ENCODE data around the gene TSPAN14.

TSPAN14 gene

DNA sequence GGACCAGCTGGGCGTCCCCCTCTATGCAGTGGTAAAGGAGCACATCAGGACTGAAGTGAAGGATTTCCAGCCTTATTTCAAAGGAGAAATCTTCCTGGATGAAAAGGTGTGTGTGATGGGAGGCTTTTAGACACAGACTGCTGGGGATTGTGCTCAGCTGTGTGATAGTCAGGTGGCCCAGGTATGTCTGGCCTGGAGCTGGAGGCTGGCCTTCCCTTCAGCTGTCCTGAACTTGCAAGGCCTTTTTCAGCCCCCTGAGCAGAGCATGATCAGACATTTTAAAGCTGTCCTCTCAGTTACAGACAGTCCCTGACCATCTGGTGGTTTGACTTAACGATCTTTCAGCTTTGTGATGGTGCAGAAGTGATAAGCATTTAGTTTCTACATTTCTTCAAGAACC, 28.2 kb upstream of the TSPAN14 start:
- FAIRE-seq = no peak

- no peak for FAIRE-seq
Measured at GRCh38 chr10:80427541-80427940, 26.6 kb upstream of the TSPAN14 start.

- FAIRE-seq = no peak
Measured at GRCh38 chr10:80429521-80429973, 24.6 kb upstream of the TSPAN14 start.

DNA sequence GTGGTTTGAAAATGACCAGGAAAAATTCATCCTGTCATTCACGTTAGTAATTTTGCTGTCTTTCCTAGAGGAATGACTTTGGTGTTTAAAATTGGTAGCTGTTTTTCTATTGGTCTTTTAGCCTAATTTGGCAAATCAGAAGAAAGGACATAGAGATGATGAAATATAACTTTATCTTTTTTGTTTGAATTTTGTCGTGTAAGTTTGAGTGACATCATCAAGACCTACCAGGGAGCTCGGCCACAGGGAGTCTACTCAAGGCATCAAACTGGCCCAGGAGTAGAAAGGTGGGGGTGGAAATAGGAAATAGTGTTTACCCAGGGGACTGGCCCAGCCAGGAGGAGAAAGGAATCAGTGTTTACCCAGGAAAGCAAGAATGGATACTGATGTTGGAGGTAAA, 21.0 kb upstream of the TSPAN14 start:
- FAIRE-seq = no peak

- FAIRE-seq = no peak
Measured at GRCh38 chr10:80436446-80437098, 17.5 kb upstream of the TSPAN14 start.

DNA sequence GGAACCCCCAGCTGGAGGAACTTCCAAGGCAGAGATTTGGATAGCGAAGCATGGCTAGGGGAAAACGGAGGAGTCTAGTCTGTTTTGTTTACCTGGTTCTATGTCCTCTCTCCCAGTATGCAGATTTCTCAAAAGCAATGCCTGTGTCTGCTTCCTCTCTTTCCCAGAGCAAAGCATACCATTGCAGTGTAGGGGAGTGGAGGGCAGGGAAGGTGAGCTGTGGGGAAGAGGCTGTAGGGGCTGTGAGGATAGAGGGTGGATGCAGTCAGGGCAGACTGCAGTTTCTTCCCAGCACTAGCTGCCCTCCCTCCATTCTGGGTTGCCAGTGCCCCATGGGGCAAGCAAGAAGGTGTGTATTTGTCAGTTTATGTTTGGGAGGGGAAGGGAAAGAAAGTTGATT, 16.9 kb upstream of the TSPAN14 start:
- no peak for FAIRE-seq

- FAIRE-seq = no peak
Measured at GRCh38 chr10:80441831-80442230, 12.3 kb upstream of the TSPAN14 start.

DNA sequence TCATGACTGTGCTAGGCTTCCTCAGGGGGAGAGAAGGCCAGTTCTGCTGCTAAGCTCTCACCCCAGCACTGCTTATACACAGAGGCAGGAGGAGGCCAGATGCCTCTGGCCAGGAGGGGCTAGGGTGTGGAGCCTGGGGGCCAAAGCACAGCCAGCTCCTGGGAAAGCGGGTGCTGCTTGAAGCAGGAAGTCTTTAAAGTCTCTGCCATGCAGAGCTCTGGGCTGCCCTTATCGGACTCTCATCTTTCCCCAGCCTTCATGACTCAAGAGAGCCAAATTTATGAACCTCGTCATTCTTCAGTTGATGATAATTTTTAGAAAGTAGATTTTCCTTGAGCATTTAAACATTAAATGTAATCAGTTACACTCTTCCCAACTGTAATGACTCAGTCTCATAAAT, 11.2 kb upstream of the TSPAN14 start:
- FAIRE-seq = no peak

- no peak for FAIRE-seq
Measured at GRCh38 chr10:80443531-80443974, 10.6 kb upstream of the TSPAN14 start.

GRCh38 chr10:80444124-80444523, 10.0 kb upstream of the TSPAN14 start:
- FAIRE-seq = no peak

DNA sequence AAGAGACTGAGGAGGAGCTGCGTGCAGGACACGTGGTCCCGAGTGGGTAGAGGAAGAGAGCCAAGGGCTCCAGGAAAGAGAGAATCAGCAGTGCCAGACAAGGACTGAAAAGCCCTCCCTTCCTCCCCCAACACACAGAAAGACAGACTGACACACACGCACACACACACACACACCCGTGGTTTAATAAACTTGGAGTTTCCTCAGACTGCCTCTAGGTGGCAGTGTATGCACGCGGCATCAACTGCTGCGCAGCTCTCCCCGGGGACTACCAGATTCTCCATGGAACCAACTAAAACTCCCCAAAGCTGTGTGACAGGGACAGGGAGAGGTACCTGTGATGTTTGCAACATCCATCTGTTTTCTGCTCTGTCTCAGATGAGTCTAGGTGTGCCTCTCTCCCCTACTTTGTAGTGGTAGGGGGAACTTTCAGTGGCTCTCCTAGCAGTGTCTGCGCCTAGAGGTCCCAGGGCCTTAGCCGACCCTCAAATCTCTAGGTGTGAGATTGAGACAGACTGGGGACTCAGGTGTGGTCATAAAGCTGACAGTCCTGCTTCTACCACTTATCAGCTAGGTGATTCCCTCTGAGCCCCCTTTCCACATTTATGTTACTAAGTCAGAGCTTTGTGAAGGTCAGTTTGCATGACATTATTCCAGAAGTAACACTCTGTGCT, 9.3 kb upstream of the TSPAN14 start:
- no peak for FAIRE-seq

- FAIRE-seq = no peak
Measured at GRCh38 chr10:80447436-80448190, 6.5 kb upstream of the TSPAN14 start.

DNA sequence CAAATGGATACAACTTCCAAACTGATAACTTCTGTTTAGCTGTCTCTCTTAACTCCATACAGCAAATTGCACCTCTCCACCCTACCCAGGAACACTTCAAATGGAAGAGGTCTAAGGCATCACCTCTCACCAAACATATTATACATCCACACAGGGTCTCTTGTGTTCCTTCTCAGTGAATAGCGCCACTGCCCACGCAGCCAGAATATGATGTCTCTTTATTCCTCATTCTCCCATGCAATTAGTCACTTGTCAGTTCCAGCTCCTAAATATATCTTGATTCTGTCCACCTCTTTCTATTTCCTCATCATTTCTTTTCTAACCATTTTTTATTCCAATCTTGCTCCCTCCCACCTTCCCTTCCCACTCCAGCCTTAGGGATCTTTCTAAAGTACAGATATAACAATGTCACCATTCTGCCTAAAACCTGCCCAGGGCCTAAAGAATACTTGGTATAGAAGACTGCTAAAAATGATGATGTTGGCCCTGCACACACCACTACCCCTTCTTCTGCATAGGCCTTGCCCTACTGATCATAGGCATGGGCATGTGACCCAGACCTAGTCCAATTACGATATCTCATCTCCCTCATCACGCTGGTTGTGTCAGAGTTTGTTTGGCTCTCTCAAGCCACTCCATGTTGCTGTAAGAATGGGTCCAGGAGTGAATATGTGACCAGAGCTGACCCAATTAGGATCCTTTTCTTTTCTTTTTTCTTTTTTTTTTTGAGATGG, 5.7 kb upstream of the TSPAN14 start:
- no peak for FAIRE-seq

DNA sequence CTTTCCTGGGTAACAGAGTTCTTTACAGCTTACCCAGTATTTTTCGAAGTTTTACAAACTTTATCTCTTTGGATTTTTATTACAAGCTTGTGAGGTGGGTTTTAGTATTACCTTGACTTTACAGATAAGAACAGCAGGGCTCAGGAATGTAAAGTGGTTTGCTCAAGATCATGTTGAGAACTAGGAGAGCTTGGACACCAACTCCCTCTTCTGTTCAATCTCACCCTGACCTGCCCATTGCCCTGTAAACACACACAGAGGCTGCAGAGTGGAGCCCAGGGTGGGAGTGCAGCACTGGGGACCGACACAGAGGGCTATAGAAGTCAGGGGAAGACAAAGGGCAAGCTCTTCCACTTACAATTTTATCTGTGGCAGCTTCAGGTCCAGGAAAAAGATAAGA, 4.6 kb upstream of the TSPAN14 start:
- FAIRE-seq = no peak

DNA sequence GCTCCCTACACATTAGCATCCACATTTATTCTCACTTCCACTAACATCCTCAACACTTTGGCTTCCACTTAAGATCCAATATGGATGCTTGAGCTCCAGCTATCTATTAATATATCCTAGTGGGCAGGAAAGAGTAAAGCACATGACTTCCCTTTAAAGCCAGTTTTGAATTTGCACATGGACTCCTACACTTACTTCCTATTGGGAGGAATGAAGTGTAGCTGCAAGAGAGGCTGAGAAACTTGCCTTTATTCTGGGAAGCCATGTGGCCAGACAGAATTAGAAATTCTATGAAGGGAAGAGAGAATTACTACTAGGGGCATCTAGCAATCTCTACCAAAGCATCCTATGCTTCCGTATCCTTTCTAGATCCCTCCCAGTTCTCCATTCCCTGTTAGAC, 3.0 kb upstream of the TSPAN14 start:
- no peak for FAIRE-seq

GRCh38 chr10:80452069-80452468, 2.0 kb upstream of the TSPAN14 start:
- no peak for FAIRE-seq

DNA sequence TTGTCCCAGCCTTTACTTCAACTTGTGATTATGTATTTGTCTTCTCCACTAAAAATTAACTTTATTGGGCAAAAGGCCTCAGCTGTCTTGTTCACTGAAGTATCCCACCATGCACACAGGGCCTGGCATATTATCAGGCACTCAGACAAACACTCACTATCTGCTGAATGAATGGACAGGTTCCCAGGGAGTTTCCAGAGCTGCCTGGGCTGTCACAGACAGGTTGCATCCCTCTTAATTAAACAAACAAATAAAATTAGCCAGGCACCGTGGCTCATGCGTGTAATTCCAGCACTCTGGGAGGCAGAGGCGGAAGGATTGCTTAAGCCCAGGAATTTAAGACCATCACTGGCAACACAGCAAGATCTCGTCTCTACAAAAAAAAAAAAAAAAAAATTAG, 1.5 kb upstream of the TSPAN14 start:
- no peak for FAIRE-seq

DNA sequence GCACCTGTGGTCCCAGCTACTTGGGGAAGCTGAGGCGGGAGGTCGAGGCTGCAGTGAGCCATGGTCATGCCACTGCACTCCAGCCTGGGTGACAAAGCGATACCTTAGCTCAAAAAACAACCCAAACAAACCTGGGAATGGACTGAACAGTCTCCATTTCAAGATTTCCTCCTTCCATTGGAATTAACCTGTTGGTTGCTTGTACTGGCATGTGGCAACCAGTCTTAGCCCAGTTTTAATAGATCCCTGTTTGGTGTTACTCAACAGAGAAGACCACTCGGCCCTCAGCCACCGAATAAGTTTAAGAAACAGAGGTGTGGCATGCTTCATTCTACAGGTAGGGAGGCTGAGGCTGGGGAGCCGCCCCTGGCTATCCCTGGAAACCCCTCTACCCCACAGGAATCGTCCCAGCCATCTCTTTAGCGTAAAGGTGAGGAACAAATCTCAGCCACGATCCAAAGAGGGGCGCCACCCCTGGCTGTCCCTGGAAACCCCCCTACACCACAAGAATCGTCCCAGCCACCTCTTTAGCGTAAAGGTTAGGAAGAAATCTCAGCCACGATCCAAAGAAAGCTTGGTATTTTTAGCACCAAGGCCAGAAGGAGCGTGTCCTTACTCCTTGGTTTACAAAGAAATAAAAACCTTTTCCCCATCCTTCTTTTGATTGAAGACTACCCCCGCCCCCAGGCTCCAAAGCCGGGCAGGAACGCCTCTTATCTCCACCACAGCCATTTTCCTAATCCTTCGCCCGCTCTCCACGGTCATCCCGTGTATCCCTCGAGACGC, 861 bp upstream of the TSPAN14 start:
- no peak for FAIRE-seq

DNA sequence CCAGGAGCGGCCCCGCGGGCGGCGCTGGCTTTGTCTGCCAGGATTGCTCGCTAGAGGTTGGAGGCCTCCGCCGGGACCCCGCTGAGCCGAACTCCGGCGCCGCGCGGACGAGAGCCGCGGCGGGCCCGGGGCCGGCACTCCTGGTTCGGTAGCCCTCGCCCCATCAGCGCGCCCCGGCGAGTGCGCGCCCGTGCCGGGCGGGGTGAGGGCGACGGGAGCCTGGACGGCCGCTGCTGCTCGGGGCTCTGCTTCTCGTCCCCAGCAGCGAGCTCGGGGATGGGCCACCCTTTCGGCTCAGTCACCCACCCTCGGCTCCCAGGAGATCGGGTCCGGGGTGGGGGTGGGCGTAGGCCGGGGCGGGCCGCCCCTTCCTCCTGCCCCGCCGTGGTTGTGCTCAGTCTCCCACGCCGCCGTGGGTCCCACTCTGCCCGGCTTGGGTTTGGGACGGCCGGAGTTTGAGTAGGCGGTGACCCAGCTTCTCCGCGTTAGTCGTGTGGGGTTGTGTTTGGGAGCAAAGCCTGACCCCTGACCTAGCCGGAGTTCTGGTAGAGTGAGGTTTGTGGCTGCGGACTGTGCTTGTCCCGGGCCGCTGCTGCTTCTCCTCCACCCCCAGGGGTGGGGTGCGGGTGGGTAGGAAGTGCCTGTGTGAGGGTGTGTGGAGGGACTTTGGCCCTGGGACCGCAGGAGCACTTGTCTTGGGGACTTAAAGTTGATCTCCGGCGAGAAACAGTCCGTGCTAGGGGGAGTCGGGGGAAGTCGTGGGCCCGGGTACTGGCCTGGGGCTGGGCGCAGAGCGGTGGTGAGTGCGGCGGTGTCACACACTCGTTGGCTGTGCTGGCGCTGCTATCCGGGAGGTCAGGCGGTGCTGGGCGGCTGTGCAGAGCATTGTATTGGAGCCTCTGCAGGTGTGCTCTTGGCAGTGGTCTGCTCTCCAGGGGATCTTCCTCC, 677 bp downstream of the TSPAN14 start:
- FAIRE-seq = no peak

GRCh38 chr10:80455461-80456349, 1.6 kb downstream of the TSPAN14 start:
- no peak for FAIRE-seq

Measured in colon (tissue), 2 donors.